ENCODE results near the gene ADGRD1.

Gene ADGRD1

GRCh38 chr12:131093971-131094830, 140.5 kb downstream of the ADGRD1 start:
- DNase-seq = no peak

- no peak for DNase-seq
These were observed 141.4 kb downstream of the ADGRD1 start for GRCh38 chr12:131094831-131095805.

- DNase-seq = no peak
These were observed 142.3 kb downstream of the ADGRD1 start for GRCh38 chr12:131095826-131096680.

DNA sequence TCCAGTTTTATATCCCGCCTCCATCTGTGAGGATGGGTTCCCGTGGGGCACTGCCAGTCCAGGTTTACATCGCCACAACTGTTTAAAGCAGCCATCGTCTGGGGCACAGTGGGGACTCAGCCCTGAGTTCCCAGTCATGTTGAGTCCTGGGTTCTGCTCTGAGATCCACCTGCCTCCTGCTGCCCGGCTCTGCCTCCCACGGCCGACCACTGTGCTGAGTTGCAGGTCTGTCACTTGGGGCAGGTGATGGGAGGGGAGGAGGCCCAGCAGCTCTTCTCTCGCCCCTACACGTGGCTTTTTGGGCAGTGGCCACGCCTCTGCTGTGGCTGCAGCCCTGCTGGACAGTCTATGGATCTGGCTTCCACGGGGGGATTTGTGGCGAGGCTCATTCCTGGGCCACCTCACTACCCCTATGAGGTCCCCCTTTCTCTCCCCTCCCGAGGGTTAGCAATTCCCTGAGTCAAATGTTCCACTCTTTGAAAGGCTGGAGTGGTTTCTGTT, 143.0 kb downstream of the ADGRD1 start:
- no peak for DNase-seq

DNA sequence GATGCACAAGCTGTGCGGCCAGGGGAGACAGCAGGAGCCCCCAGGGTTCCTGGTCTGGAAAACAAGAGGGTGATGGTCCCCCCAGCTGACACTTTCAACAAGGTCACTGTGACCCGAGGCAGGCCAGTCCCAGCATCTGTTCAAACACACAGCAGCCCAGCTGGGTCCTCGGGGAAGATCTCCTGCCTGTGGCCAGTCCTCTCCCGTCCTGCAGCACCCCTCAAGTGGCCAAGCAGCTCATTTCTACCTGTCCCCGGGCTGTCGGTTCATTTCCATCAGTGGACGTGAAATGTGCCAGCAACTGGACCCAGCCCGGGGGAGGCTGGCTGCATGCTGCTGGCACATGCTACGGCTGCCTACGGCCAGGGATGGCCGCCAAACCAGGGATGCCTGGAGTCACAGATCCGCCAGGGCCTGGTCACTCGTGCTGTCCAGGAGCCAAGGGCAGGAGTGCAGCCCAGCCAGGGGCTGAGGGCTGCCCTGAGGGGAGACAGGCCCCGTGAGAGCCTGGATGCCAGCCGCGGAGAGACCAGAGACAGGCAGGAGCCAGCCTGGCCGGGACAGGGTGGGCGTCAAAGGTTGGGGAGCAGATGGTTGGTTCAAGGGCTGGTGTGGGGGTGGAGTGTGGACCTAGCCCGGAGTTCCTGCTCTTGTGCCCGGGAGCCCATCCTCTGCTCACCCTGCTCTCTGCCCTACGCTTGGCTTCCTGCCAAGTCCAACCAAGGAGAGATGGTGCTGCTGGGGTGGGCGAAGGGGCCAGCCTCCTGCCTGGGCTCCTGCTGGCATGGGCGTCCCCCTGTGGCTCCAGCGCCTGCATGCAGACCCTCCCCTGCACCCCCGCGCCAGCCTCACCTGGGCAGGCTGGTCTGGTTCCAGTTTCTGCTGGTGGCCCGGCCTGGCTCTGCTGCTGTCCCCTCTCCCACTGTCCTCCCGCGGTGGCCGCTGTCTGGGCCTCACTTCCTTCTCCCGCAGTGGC, 143.8 kb downstream of the ADGRD1 start:
- no peak for DNase-seq

DNA sequence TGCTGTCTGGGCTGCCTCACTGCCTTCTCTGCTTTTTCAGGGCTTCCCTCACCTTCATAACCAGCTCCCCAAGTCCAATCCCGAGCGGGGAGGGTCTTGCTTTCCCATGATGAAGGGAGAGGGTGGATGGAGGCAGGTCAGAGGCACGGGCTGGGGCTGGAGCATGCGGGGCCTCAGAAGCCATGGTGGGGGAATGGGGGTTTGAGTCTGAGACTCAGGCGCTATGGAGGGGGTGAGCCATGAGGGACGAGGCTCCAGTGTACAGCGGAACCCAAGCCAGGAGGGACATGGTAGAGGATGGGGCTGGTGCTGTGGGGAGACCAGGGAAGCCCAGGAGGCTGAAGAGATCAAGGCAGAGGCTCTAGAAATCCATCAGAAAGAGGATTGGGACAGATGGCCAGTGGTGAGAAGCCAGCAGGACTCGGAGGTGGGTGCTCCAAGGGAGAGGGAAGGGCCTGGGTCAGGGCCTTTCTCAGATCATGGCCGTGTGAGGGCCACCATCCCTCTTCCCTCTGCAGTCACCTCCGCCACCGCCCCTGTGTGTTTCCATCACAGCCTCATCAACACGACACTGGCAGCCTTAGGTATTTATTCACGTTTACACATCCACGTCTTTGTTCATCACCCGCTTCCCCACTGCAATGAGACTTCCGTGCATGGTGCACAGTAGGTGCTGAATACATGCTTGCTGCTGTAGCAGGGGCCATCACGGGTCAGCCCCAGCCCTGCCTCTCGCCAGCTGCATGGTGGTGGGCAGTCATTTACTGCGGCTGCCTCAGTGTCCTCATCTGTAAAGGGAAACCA, 144.7 kb downstream of the ADGRD1 start:
- DNase-seq = no peak

GRCh38 chr12:131100031-131100674, 146.4 kb downstream of the ADGRD1 start:
- no peak for DNase-seq

- DNase-seq = no peak
These were observed 147.3 kb downstream of the ADGRD1 start for GRCh38 chr12:131101006-131101405.

DNA sequence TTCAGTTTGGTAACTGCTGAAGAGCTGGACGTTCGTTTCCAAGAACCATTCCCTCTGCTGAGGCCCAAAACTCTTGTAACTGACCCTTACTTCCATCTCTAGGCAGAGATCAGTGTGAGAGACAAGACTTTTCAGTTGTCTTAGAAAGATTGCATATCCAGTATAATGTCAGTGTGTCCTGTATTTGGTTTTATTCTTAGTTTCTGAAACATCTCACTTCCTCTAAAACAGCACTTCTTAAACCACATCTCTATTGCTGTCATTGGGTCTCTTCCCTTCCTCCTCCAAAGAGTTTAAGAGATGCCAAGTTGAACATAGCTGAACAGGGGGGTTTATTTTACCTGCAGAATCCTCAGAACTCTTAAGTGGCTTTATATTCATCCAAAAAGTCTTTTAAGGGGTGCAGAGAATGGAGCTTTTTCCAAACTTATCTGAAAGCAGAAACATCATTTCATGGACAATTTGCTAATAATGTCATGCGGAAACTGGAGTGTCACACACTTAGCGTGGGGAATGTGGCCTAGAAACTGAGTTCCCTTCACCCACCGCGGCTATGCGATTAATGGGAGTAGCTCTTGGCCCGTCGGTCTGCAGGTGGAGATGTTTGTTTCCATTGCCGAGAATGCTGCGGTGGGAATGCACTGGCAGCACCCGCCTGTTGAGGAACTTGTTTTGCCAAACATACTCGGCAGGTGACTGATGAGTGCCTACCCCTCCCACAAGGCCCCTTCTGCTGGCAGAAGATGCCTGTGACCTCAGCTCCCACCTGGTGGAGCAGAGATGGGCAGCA, 148.2 kb downstream of the ADGRD1 start:
- no peak for DNase-seq

GRCh38 chr12:131102493-131102931, 148.8 kb downstream of the ADGRD1 start:
- DNase-seq = no peak

- DNase-seq = no peak
These were observed 149.4 kb downstream of the ADGRD1 start for GRCh38 chr12:131102991-131103668.

- no peak for DNase-seq
These were observed 150.2 kb downstream of the ADGRD1 start for GRCh38 chr12:131103669-131104462.

GRCh38 chr12:131104463-131105350, 151.0 kb downstream of the ADGRD1 start:
- DNase-seq = no peak

- DNase-seq = no peak
These were observed 151.6 kb downstream of the ADGRD1 start for GRCh38 chr12:131105351-131105735.

- no peak for DNase-seq
These were observed 152.1 kb downstream of the ADGRD1 start for GRCh38 chr12:131105736-131106348.
